DMS79 (cell line): ENCODE data around the gene GRIK5.
A peak's percentile ranks its signal among the peaks of the same experiment; 100 is the strongest.

Experiments
- DNase-seq: peaks from one replicate; lab custom pipeline; 2025; lab: John Stamatoyannopoulos, UW

GRIK5 gene

GRCh38 chr19:41956621-41957020 lies 113.4 kb downstream of the GRIK5 start:
- no peak for DNase-seq

GRCh38 chr19:41955521-41955920 lies 114.5 kb downstream of the GRIK5 start:
- no peak for DNase-seq

GRCh38 chr19:41951686-41952172 lies 118.3 kb downstream of the GRIK5 start:
- peak; percentile 24 for DNase-seq
